Suprapubic skin (tissue), 4 donors: ENCODE data around the gene ACSM2A. TPM values are rescaled to one million over a fixed set of nuclear protein-coding genes. Genes with fewer than 3 reads are reported as not detected.

Experiments used
- DNase-seq, 2 donors: peaks; one replicate each; pipeline ENCODE4 v3.0.0-alpha.2; 2019; ENCODE audit warnings: low spot score in 2 of 2
- H3K27ac ChIP-seq: fragments of 200-600 bp; sonication (generic); one replicate; pipeline ENCODE4 v1.5.1; 2019
- H3K27me3 ChIP-seq: fragments of 200-600 bp; sonication (generic); one replicate; pipeline ENCODE4 v1.5.1; 2019
- H3K36me3 ChIP-seq: fragments of 200-600 bp; sonication (generic); one replicate; pipeline ENCODE4 v1.5.1; 2019
- H3K4me1 ChIP-seq: fragments of 200-600 bp; sonication (generic); one replicate; pipeline ENCODE4 v1.5.1; 2019
- H3K4me3 ChIP-seq: fragments of 200-600 bp; sonication (generic); one replicate; pipeline ENCODE4 v1.5.1; 2019; ENCODE audit warnings: mild to moderate bottlenecking
- H3K9me3 ChIP-seq: fragments of 200-600 bp; sonication (generic); one replicate; pipeline ENCODE4 v1.5.1; 2019
- CTCF ChIP-seq, 2 donors: fragments of 200-600 bp in 1 of 2; fragments of 450-650 bp in 1 of 2; sonication (generic) in 1 of 2; IDR thresholded peaks; one replicate each; pipeline ENCODE4 v1.5.1; 2016 to 2019; ENCODE audit warnings: antibody characterized with exemption in 2 of 2, mild to moderate bottlenecking in 1 of 2, moderate library complexity in 1 of 2
- EP300 ChIP-seq: sonication (generic); formaldehyde crosslinking; IDR thresholded peaks from one replicate; pipeline ENCODE4 v1.6.1; 2017; ENCODE audit warnings: antibody characterized with exemption
- POLR2A ChIP-seq, 2 donors: fragments of 450-650 bp; IDR thresholded peaks; one replicate each; pipeline ENCODE4 v1.6.1; 2017; ENCODE audit warnings: antibody characterized with exemption in 2 of 2, mild to moderate bottlenecking in 2 of 2, moderate library complexity in 2 of 2
- POLR2AphosphoS5 ChIP-seq, 3 donors: sonication (generic); formaldehyde crosslinking; IDR thresholded peaks; one replicate each; pipeline ENCODE4 v1.6.1; 2017; ENCODE audit warnings: antibody characterized with exemption in 3 of 3
- WGBS: methylation state at CpG from one replicate; pipeline ENCODE4 v1.1.5; 2018; 5-methylcytosine and 5-hydroxymethylcytosine counted together
- total RNA-seq, 4 donors: library from RNA; depleted of rRNA; stranded (reverse); fragments of >200 nt; gene quantifications; one replicate each; pipeline ENCODE4 v1.1.0, GENCODE V29; 2016

Gene ACSM2A
- total RNA-seq, 4 donors from 2014 or later = not detected

GRCh38 chr16:20507280-20507679, 56.0 kb downstream of the ACSM2A start:
- no peaks in the 10 kb centered on the region for H3K4me1 ChIP-seq
- H3K36me3 ChIP-seq = no peaks in the 10 kb centered on the region
- DNase-seq = no peak
- no peak overlapping the region for H3K27ac ChIP-seq
- H3K4me3 ChIP-seq = no peak overlapping the region
- 51% methylated on average over 2 of the region's 2 CpGs for WGBS
- H3K9me3 ChIP-seq = peaks cover 5% of the 10 kb centered on the region
- H3K27me3 ChIP-seq = no peaks in the 10 kb centered on the region
- TF ChIP-seq POLR2A (IDR thresholded peaks at IDR 0.05) = no peak
- TF ChIP-seq CTCF (IDR thresholded peaks at IDR 0.05) = no peak

GRCh38 chr16:20510323-20510722, 59.0 kb downstream of the ACSM2A start:
- Histone ChIP-seq H3K4me3 (no peak overlapping the region), H3K27ac (no peak overlapping the region), H3K36me3 (no peaks in the 10 kb centered on the region), H3K4me1 (no peaks in the 10 kb centered on the region), H3K9me3 (peaks cover 5% of the 10 kb centered on the region), H3K27me3 (no peaks in the 10 kb centered on the region)
- no peak for DNase-seq
- WGBS = 70% methylated on average over 1 of the region's 1 CpG
- TF ChIP-seq CTCF (IDR thresholded peaks at IDR 0.05) (no peak), POLR2A (IDR thresholded peaks at IDR 0.05) (no peak), EP300 (no peak), POLR2AphosphoS5 (IDR thresholded peaks at IDR 0.05) (no peak)

GRCh38 chr16:20515688-20516090, 64.4 kb downstream of the ACSM2A start:
- no peaks in the 10 kb centered on the region for H3K36me3 ChIP-seq
- H3K4me3 ChIP-seq = no peak overlapping the region
- H3K9me3 ChIP-seq = no peaks in the 10 kb centered on the region
- H3K27me3 ChIP-seq = no peaks in the 10 kb centered on the region
- peaks cover 5% of the 10 kb centered on the region for H3K4me1 ChIP-seq
- H3K27ac ChIP-seq = no peak overlapping the region
- DNase-seq = no peak
- TF ChIP-seq CTCF (IDR thresholded peaks at IDR 0.05) = no peak
- no peak for TF ChIP-seq POLR2A (IDR thresholded peaks at IDR 0.05)
- TF ChIP-seq POLR2AphosphoS5 (IDR thresholded peaks at IDR 0.05) = no peak
- TF ChIP-seq EP300 = no peak

GRCh38 chr16:20517149-20517548, 65.8 kb downstream of the ACSM2A start:
- H3K4me1 ChIP-seq = peaks cover 5% of the 10 kb centered on the region
- WGBS = 70% methylated on average over 3 of the region's 3 CpGs
- no peaks in the 10 kb centered on the region for H3K27me3 ChIP-seq
- no peak overlapping the region for H3K27ac ChIP-seq
- TF ChIP-seq CTCF (IDR thresholded peaks at IDR 0.05) (no peak), POLR2A (IDR thresholded peaks at IDR 0.05) (no peak), EP300 (no peak), POLR2AphosphoS5 (IDR thresholded peaks at IDR 0.05) (no peak)
- no peaks in the 10 kb centered on the region for H3K36me3 ChIP-seq
- no peak overlapping the region for H3K4me3 ChIP-seq
- H3K9me3 ChIP-seq = no peaks in the 10 kb centered on the region
- no peak for DNase-seq

- H3K4me1 ChIP-seq = peaks cover 5% of the 10 kb centered on the region
- H3K27me3 ChIP-seq = no peaks in the 10 kb centered on the region
- no peaks in the 10 kb centered on the region for H3K9me3 ChIP-seq
- WGBS = 71% methylated on average over 3 of the region's 3 CpGs
- TF ChIP-seq POLR2AphosphoS5 (IDR thresholded peaks at IDR 0.05) = no peak
- TF ChIP-seq POLR2A (IDR thresholded peaks at IDR 0.05) = no peak
- TF ChIP-seq CTCF (IDR thresholded peaks at IDR 0.05) = no peak
- no peak for TF ChIP-seq EP300
- H3K27ac ChIP-seq = no peak overlapping the region
- no peaks in the 10 kb centered on the region for H3K36me3 ChIP-seq
- DNase-seq = no peak
- no peak overlapping the region for H3K4me3 ChIP-seq
Measured at GRCh38 chr16:20519231-20519630, 67.9 kb downstream of the ACSM2A start.
